Left lung (tissue), 10 donors: ENCODE results near the gene MRTFB. TPM values are rescaled to one million over a fixed set of nuclear protein-coding genes. Genes with fewer than 3 reads are reported as not detected.

Source experiments
- ATAC-seq: fragments of 200-7000 bp; cut with Tn5 transposase; one replicate; pipeline ENCODE4 v1.9.1; 2020; ENCODE audit warnings: moderate library complexity
- DNase-seq, 4 donors: peaks; one replicate each; pipeline ENCODE4 v3.0.0-alpha.2; 2013 to 2020
- H3K27ac ChIP-seq, 2 donors: fragments of 200-600 bp; sonication (generic) in 1 of 2; one replicate each; pipeline versions ENCODE4 v1.5.0 to v1.8.0; 2020 to 2021
- H3K27me3 ChIP-seq, 2 donors: fragments of 200-600 bp; sonication (generic) in 1 of 2; one replicate each; pipeline versions ENCODE4 v1.5.0 to v1.8.0; 2020 to 2021
- H3K36me3 ChIP-seq, 2 donors: fragments of 200-600 bp; sonication (generic) in 1 of 2; one replicate each; pipeline versions ENCODE4 v1.5.0 to v1.8.0; 2020 to 2021
- H3K4me1 ChIP-seq, 2 donors: fragments of 200-600 bp; one replicate each; pipeline ENCODE4 v1.8.0; 2021
- H3K4me3 ChIP-seq, 2 donors: fragments of 200-600 bp; sonication (generic) in 1 of 2; one replicate each; pipeline versions ENCODE4 v1.5.0 to v1.8.0; 2020 to 2021; ENCODE audit warnings: mild to moderate bottlenecking in 1 of 2
- H3K9me3 ChIP-seq, 2 donors: fragments of 200-600 bp; sonication (generic) in 1 of 2; one replicate each; pipeline versions ENCODE4 v1.5.0 to v1.8.0; 2020 to 2021
- CTCF ChIP-seq, 2 donors: fragments of 200-600 bp; sonication (generic) in 1 of 2; IDR thresholded peaks; one replicate each; pipeline versions ENCODE4 v1.5.0 to v1.8.0; 2021; ENCODE audit warnings: antibody characterized with exemption in 2 of 2
- intact Hi-C, 2 donors: fragments of 100-400 bp; cut with DNase I; formaldehyde crosslinking; loops; one replicate each; pipeline versions ENCODE4 v1.11.2 to v1.14.2; 2022
- polyA plus RNA-seq, 6 donors: library from polyadenylated mRNA; unstranded; fragments of 120-200 nt; gene quantifications; one replicate each; pipeline ENCODE4 v1.2.1, GENCODE V29; 2013; ENCODE audit not compliant: insufficient read length in 6 of 6
- total RNA-seq, 2 donors: library from RNA; stranded (reverse); fragmentation: NEBNext Ultra II Directional; extraction: Animal tissue kit (Norgen Biotek cat#: 25700); gene quantifications; one replicate each; pipeline ENCODE4 v1.2.1, GENCODE V29; 2021
- donor health status: DM: no; HTN: yes; CAD: no.
- donor health status: DM: no; HTN: no; CAD: no.

Gene MRTFB
- total and polyA plus RNA-seq, 8 donors: 34.4 to 48.9 (median 36.7) TPM

GRCh38 chr16:14291286-14291685 lies 220.2 kb downstream of the MRTFB start:
- no peak for ATAC-seq
- peaks cover 3 to 7% of the 10 kb centered on the region in 2 donors for H3K4me1 ChIP-seq
- no peak overlapping the region for H3K27ac ChIP-seq
- no peaks in the 10 kb centered on the region for H3K36me3 ChIP-seq
- intact Hi-C loops: no loop called here
- no peak for TF ChIP-seq CTCF (IDR thresholded peaks at IDR 0.05)
- no peaks in the 10 kb centered on the region for H3K27me3 ChIP-seq
- no peak for DNase-seq
- H3K4me3 ChIP-seq: no peak overlapping the region
- peaks cover 0 to 18% of the 10 kb centered on the region in 2 donors for H3K9me3 ChIP-seq

GRCh38 chr16:14292051-14292825 lies 221.1 kb downstream of the MRTFB start:
- Histone ChIP-seq H3K9me3 (peaks cover 0 to 18% of the 10 kb centered on the region in 2 donors), H3K4me3 (no peak overlapping the region), H3K27me3 (no peaks in the 10 kb centered on the region), H3K36me3 (no peaks in the 10 kb centered on the region), H3K27ac (no peak overlapping the region), H3K4me1 (no peaks in the 10 kb centered on the region)
- DNase-seq (no peak), ATAC-seq (peak; percentile 14)
- intact Hi-C loops: no loop called here
- TF ChIP-seq CTCF (IDR thresholded peaks at IDR 0.05): no peak

- Histone ChIP-seq H3K4me1 (peaks cover 3 to 9% of the 10 kb centered on the region in 2 donors), H3K27me3 (peaks cover 0 to 19% of the 10 kb centered on the region in 2 donors), H3K27ac (no peak overlapping the region), H3K9me3 (no peaks in the 10 kb centered on the region), H3K4me3 (no peak overlapping the region), H3K36me3 (no peaks in the 10 kb centered on the region)
- DNase-seq (no peak), ATAC-seq (no peak)
- intact Hi-C loops: no loop called here
- no peak for TF ChIP-seq CTCF (IDR thresholded peaks at IDR 0.05)
Observed at GRCh38 chr16:14296663-14297062, 225.5 kb downstream of the MRTFB start.

GRCh38 chr16:14298374-14299122 lies 227.4 kb downstream of the MRTFB start:
- DNase-seq (no peak), ATAC-seq (no peak)
- H3K27ac ChIP-seq: no peak overlapping the region
- no peak for TF ChIP-seq CTCF (IDR thresholded peaks at IDR 0.05)
- no peak overlapping the region for H3K4me3 ChIP-seq
- H3K27me3 ChIP-seq: peaks cover 0 to 36% of the 10 kb centered on the region in 2 donors
- intact Hi-C loops: no loop called here
- no peaks in the 10 kb centered on the region for H3K36me3 ChIP-seq
- H3K9me3 ChIP-seq: no peaks in the 10 kb centered on the region
- peaks cover 9 to 24% of the 10 kb centered on the region in 2 donors for H3K4me1 ChIP-seq

- DNase-seq (peak in 3 of 4 donors; percentile 49 to 84 (median 81)), ATAC-seq (peak; percentile 88)
- peaks cover 9 to 27% of the 10 kb centered on the region in 2 donors for H3K4me1 ChIP-seq
- H3K27me3 ChIP-seq: peaks cover 0 to 57% of the 10 kb centered on the region in 2 donors
- no peak overlapping the region for H3K27ac ChIP-seq
- TF ChIP-seq CTCF (IDR thresholded peaks at IDR 0.05): peak in 1 of 2 donors; percentile 46
- no peaks in the 10 kb centered on the region for H3K36me3 ChIP-seq
- peak overlapping the region in 1 of 2 donors; percentile 29 for H3K4me3 ChIP-seq
- intact Hi-C loops: loop anchor here in 1 of 2 donors (5.0 kb wide), 1 partner anchor 227 kb away; no protein-coding TSS in a partner anchor
- no peaks in the 10 kb centered on the region for H3K9me3 ChIP-seq
Observed at GRCh38 chr16:14300705-14301168, 229.6 kb downstream of the MRTFB start.
